ENCODE results near the gene TCEA2.

The TCEA2 gene

GRCh38 chr20:64050261-64051032 is 12.6 kb upstream of the TCEA2 start:
- H3K4me3 Mint-ChIP-seq, result peak overlapping the region; percentile 47 to 73 (median 59)
- peaks cover 61% of the 10 kb centered on the region for H3K27me3 Mint-ChIP-seq (ENCODE audit: low read depth)
- no peaks in the 10 kb centered on the region for H3K9me3 Mint-ChIP-seq
- no peak for TF ChIP-seq CTCF (IDR thresholded peaks at IDR 0.05; ENCODE audit: unreplicated experiment in 3 of 3)
- no peaks in the 10 kb centered on the region for H3K36me3 Mint-ChIP-seq (ENCODE audit: low read depth)
- H3K27ac Mint-ChIP-seq, result no peak overlapping the region
- peaks cover 11% of the 10 kb centered on the region for H3K4me1 Mint-ChIP-seq

DNA sequence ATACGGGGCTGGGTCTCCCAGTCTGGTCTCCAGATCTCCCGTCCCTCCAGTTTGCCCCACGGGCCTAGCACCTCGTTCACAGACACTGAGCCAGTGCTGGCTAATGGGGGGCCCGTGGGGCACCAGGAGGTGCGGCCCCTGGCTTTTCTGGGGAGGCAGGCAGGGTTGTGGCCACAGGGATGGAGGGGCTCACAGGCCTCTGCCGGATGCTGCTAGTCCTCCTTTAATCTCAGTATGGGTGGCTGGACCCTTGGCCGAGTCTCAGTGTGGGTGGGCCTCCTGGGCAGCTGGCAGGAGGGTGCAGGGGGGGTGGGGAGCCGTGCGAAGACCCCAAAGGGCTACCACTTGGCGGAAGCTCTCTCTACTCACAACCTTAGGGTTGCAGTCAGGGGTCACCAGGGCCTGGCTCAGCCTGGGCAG is 12.0 kb upstream of the TCEA2 start:
- no peak for TF ChIP-seq CTCF (IDR thresholded peaks at IDR 0.05; ENCODE audit: unreplicated experiment in 3 of 3)
- peaks cover 56% of the 10 kb centered on the region for H3K27me3 Mint-ChIP-seq (ENCODE audit: low read depth)

DNA sequence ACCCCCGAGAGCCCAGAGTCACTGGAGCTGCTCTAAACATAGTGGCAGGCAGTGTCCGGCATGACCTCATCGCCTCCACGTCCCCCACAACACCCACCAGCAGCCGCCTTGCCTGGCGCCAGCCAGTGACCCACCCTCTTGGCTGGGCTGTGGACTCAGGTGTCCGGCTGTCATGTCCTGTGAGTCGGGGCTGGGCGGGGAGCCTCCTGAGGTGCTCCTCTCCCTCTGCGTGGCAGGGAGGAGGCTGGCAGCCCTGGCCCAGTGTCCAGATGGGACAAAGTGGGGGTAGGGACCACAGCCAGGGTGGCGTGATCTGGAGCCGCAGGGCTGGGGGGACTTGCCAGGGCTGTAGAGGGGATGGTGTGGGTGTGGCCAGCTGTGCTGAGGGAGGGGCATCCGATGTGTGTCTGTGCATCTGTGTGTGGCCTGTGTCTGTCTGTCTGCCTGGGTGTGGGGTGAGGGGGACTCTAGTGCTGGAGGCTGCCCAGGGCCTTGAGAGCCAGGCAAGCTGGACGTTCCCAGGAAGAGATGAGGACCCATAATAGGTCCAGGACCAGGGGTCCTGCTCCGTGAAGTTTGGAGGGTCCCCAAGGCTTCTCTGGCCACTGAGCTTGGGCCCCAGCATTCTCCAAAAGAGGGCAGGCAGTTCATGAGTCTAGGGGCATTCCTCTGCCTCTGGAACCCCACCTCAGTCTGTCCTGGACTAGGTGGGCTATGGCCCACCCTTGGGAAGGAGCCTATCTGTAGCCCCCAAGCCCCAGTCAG is 11.3 kb upstream of the TCEA2 start:
- peaks cover 49% of the 10 kb centered on the region for H3K27me3 Mint-ChIP-seq (ENCODE audit: low read depth)
- H3K4me3 Mint-ChIP-seq, result peak overlapping the region in 2 of 3 experiments; percentile 14 to 56
- no peaks in the 10 kb centered on the region for H3K9me3 Mint-ChIP-seq
- H3K36me3 Mint-ChIP-seq (ENCODE audit: low read depth), result no peaks in the 10 kb centered on the region
- peak overlapping the region in 1 of 3 experiments; percentile 49 for H3K27ac Mint-ChIP-seq
- no peak for TF ChIP-seq CTCF (IDR thresholded peaks at IDR 0.05; ENCODE audit: unreplicated experiment in 3 of 3)
- H3K4me1 Mint-ChIP-seq, result peaks cover 11% of the 10 kb centered on the region

More for the DNA sequence above, 12.0 kb upstream of the TCEA2 start:
- Mint-ChIP-seq H3K9me3 (no peaks in the 10 kb centered on the region), H3K4me3 (peak overlapping the region in 1 of 3 experiments; percentile 25), H3K36me3 (ENCODE audit: low read depth) (no peaks in the 10 kb centered on the region), H3K4me1 (peaks cover 11% of the 10 kb centered on the region), H3K27ac (no peak overlapping the region)

DNA sequence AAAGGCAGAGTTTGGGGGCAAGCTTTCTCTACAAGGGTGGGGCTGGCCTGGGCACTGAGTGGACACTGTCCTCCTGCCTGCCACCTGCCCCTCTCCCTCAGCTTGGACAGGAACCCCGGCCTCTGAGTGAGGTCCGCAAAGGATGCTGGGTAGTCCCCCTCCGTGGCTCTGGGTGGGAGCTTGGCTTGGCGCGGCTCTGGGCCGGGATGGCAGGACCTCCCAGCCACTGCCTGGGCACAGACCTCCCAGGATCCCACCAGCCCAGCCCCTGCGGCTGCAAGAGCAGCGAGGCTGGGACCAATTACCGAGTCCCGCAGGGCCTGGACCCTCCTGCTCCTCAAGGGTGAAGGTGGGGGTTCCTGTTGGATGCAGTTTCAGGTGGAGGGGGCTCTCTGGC is 10.7 kb upstream of the TCEA2 start:
- H3K36me3 Mint-ChIP-seq (ENCODE audit: low read depth), result no peaks in the 10 kb centered on the region
- peaks cover 43% of the 10 kb centered on the region for H3K27me3 Mint-ChIP-seq (ENCODE audit: low read depth)
- no peaks in the 10 kb centered on the region for H3K9me3 Mint-ChIP-seq
- H3K4me3 Mint-ChIP-seq, result no peak overlapping the region
- peaks cover 11% of the 10 kb centered on the region for H3K4me1 Mint-ChIP-seq
- no peak for TF ChIP-seq CTCF (IDR thresholded peaks at IDR 0.05; ENCODE audit: unreplicated experiment in 3 of 3)
- no peak overlapping the region for H3K27ac Mint-ChIP-seq

DNA sequence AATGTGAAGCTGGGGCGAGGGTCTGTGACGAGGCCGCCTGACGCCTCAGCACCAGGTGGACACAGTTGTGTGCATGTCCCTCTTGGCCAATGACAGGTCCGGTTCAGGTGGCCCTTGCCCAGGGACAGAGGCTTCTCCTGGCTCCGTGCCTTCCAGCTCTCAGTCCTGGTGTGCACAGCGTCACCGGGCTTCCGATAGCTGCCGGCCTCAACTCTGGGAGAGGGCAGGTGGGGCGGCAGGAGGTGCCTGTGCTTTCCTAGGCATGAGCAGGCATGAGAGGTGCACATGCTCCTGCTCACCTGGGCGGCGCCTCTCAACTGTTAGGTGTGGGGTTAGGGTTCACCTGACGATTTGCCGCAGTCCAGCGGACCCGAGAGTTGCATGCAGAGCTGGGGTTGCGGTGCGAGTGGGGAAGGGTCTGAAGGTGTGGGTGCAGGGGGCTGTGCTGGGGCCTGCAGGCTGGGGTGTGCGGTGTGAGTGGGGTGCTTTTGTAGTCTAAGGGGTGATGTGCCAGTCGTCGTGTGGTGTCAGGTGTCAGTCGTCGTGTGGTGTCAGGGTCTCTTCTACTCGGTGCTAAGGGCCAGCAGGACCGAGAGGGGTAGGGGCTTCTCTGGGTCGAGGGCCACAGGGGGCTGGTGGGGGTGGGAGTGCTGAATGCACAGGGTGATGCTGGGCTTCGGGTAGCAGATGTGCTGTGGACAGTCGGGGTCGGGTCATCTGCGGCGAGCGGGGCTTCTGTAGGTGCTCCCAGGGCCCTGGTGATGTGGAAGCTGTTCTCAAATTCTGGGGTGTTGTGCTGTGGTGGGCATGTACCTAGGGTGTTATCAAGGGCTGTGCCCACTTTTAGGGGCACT is 9.8 kb upstream of the TCEA2 start:
- H3K27me3 Mint-ChIP-seq (ENCODE audit: low read depth), result peaks cover 35% of the 10 kb centered on the region
- peak overlapping the region; percentile 30 to 50 (median 32) for H3K4me3 Mint-ChIP-seq
- no peak for TF ChIP-seq CTCF (IDR thresholded peaks at IDR 0.05; ENCODE audit: unreplicated experiment in 3 of 3)
- H3K4me1 Mint-ChIP-seq, result peaks cover 11% of the 10 kb centered on the region
- no peaks in the 10 kb centered on the region for H3K9me3 Mint-ChIP-seq
- H3K27ac Mint-ChIP-seq, result peak overlapping the region; percentile 47 to 66 (median 62)
- H3K36me3 Mint-ChIP-seq (ENCODE audit: low read depth), result no peaks in the 10 kb centered on the region
